H9 (cell line): ENCODE data around the gene CCDC27. TPM values are rescaled to one million over a fixed set of nuclear protein-coding genes. Genes with fewer than 3 reads are reported as not detected.

Experiments used
- DNase-seq: peaks from one replicate; pipeline ENCODE4 v3.0.0-alpha.2; 2017
- H2AFZ ChIP-seq: one replicate; pipeline ENCODE4 v1.6.1; 2013; ENCODE audit warnings: mild to moderate bottlenecking, low read length, control low read depth, moderate library complexity
- H2AK5ac ChIP-seq: 2 replicates; pipeline ENCODE4 v1.6.1; 2013; ENCODE audit warnings: low read length, control low read depth, mixed read lengths; ENCODE audit not compliant: insufficient read length
- H2BK120ac ChIP-seq: one replicate; pipeline ENCODE4 v1.6.1; 2013; ENCODE audit warnings: low read depth, mild to moderate bottlenecking, low read length, control low read depth, inconsistent platforms; ENCODE audit not compliant: poor library complexity, severe bottlenecking
- H2BK12ac ChIP-seq: 2 replicates; pipeline ENCODE4 v1.6.1; 2013; ENCODE audit warnings: low read length, control low read depth, mixed read lengths, low read depth; ENCODE audit not compliant: insufficient read length
- H2BK15ac ChIP-seq: 2 replicates; pipeline ENCODE4 v1.6.1; 2013; ENCODE audit warnings: low read depth, low read length, control low read depth
- H2BK20ac ChIP-seq: one replicate; pipeline ENCODE4 v1.6.1; 2013; ENCODE audit warnings: low read depth, mild to moderate bottlenecking, low read length, control low read depth, inconsistent platforms; ENCODE audit not compliant: poor library complexity, severe bottlenecking
- H2BK5ac ChIP-seq: 2 replicates; pipeline ENCODE4 v1.6.1; 2013; ENCODE audit warnings: low read length, control low read depth, mixed read lengths; ENCODE audit not compliant: insufficient read length
- H3K14ac ChIP-seq: 2 replicates; pipeline ENCODE4 v1.6.1; 2013; ENCODE audit warnings: low read length, control low read depth; ENCODE audit not compliant: insufficient read depth
- H3K18ac ChIP-seq: 2 replicates; pipeline ENCODE4 v1.6.1; 2013; ENCODE audit warnings: low read depth, mild to moderate bottlenecking, mixed read lengths, low read length, control low read depth; ENCODE audit not compliant: insufficient read length
- H3K23ac ChIP-seq: 2 replicates; pipeline ENCODE4 v1.6.1; 2013; ENCODE audit warnings: low read length, control low read depth, mixed read lengths, low read depth; ENCODE audit not compliant: insufficient read length
- H3K23me2 ChIP-seq: 2 replicates; pipeline ENCODE4 v1.6.1; 2013; ENCODE audit warnings: low read depth, mild to moderate bottlenecking, mixed read lengths, low read length, control low read depth; ENCODE audit not compliant: insufficient read length, poor library complexity, severe bottlenecking
- H3K27ac ChIP-seq: 2 replicates; pipeline ENCODE4 v1.5.1; 2013; ENCODE audit warnings: low read length, control low read depth, mixed read lengths, low read depth; ENCODE audit not compliant: insufficient read length
- H3K27me3 ChIP-seq: 2 replicates; pipeline ENCODE4 v1.6.1; 2013; ENCODE audit warnings: low read length, control low read depth, inconsistent platforms; ENCODE audit not compliant: insufficient read depth
- H3K4ac ChIP-seq: 2 replicates; pipeline ENCODE4 v1.6.1; 2013; ENCODE audit warnings: low read depth, mild to moderate bottlenecking, control low read depth, inconsistent platforms, low read length, moderate library complexity
- H3K4me1 ChIP-seq: 2 replicates; pipeline ENCODE4 v1.6.1; 2013; ENCODE audit warnings: low read length, control low read depth, inconsistent platforms; ENCODE audit not compliant: insufficient read depth
- H3K4me2 ChIP-seq: 2 replicates; pipeline ENCODE4 v1.6.1; 2013; ENCODE audit warnings: low read length, control low read depth, mixed read lengths; ENCODE audit not compliant: insufficient read length, insufficient read depth
- H3K56ac ChIP-seq: 2 replicates; pipeline ENCODE4 v1.6.1; 2013; ENCODE audit warnings: low read depth, mild to moderate bottlenecking, mixed read lengths, low read length, control low read depth; ENCODE audit not compliant: insufficient read length
- H3K79me1 ChIP-seq: 2 replicates; pipeline ENCODE4 v1.6.1; 2013; ENCODE audit warnings: low read depth, mild to moderate bottlenecking, moderate library complexity, low read length, control low read depth, inconsistent platforms; ENCODE audit not compliant: insufficient read depth, poor library complexity, severe bottlenecking
- H3K79me2 ChIP-seq: 2 replicates; pipeline ENCODE4 v1.6.1; 2013; ENCODE audit warnings: low read length, control low read depth, inconsistent platforms; ENCODE audit not compliant: insufficient read depth
- H3K9ac ChIP-seq: 2 replicates; pipeline ENCODE4 v1.6.1; 2013; ENCODE audit warnings: low read length, control low read depth, mixed read lengths; ENCODE audit not compliant: insufficient read length; ENCODE audit errors: extremely low read depth
- H3K9me3 ChIP-seq: one replicate; pipeline ENCODE4 v1.6.1; 2013; ENCODE audit warnings: low read depth, low read length, inconsistent platforms; ENCODE audit not compliant: control insufficient read depth
- H3T11ph ChIP-seq: one replicate; pipeline ENCODE4 v1.6.1; 2013; ENCODE audit warnings: mild to moderate bottlenecking, low read length, control low read depth, inconsistent platforms
- H4K20me1 ChIP-seq: one replicate; pipeline ENCODE4 v1.6.1; 2013; ENCODE audit not compliant: control insufficient read depth, insufficient read length, insufficient read depth
- H4K5ac ChIP-seq: 2 replicates; pipeline ENCODE4 v1.6.1; 2013; ENCODE audit warnings: low read depth, mild to moderate bottlenecking, mixed read lengths, low read length, control low read depth; ENCODE audit not compliant: insufficient read length
- H4K8ac ChIP-seq: replicated peaks from 2 replicates; pipeline ENCODE4 v1.6.1; 2013; ENCODE audit warnings: low read length, control low read depth, mixed read lengths, low read depth; ENCODE audit not compliant: insufficient read length
- H4K91ac ChIP-seq: 2 replicates; pipeline ENCODE4 v1.6.1; 2013; ENCODE audit warnings: low read depth, mild to moderate bottlenecking, moderate library complexity, mixed read lengths, low read length, control low read depth; ENCODE audit not compliant: insufficient read length
- H3K27ac Mint-ChIP-seq, 3 experiments: 2 replicates in 2 of 3; 3 replicates in 1 of 3; pipeline ENCODE4 v1.8.0; 2020 to 2021; ENCODE audit warnings: mixed read lengths in 3 of 3, mild to moderate bottlenecking in 1 of 3, moderate library complexity in 1 of 3
- H3K27me3 Mint-ChIP-seq: 2 replicates; pipeline ENCODE4 v1.8.0; 2021; ENCODE audit warnings: low read depth, mild to moderate bottlenecking, moderate library complexity, mixed read lengths
- H3K36me3 Mint-ChIP-seq, 3 experiments: 2 replicates in 2 of 3; 3 replicates in 1 of 3; pipeline ENCODE4 v1.8.0; 2020 to 2021; ENCODE audit warnings: low read depth in 3 of 3, mixed read lengths in 3 of 3; ENCODE audit not compliant: insufficient read depth in 1 of 3
- H3K4me1 Mint-ChIP-seq, 2 experiments: 2 replicates each; pipeline ENCODE4 v1.8.0; 2020; ENCODE audit warnings: mixed read lengths in 2 of 2
- H3K4me3 Mint-ChIP-seq, 2 experiments: 2 replicates in 1 of 2; 3 replicates in 1 of 2; pipeline ENCODE4 v1.8.0; 2020 to 2021; ENCODE audit warnings: mild to moderate bottlenecking in 2 of 2, mixed read lengths in 2 of 2, moderate library complexity in 1 of 2
- H3K9me3 Mint-ChIP-seq, 2 experiments: 2 replicates in 1 of 2; 3 replicates in 1 of 2; pipeline ENCODE4 v1.8.0; 2020; ENCODE audit warnings: mild to moderate bottlenecking in 2 of 2, mixed read lengths in 2 of 2, moderate library complexity in 1 of 2
- WGBS: extraction: QIAGEN DNeasy Blood & Tissue Kit; methylation state at CpG from one replicate; pipeline ENCODE4 v1.1.7; 2013; ENCODE audit warnings: missing lambda C conversion rate, low lambda C conversion rate, mixed read lengths; ENCODE audit not compliant: insufficient read length; ENCODE audit errors: extremely low coverage; 5-methylcytosine and 5-hydroxymethylcytosine counted together
- total RNA-seq: library from RNA; stranded (reverse); gene quantifications from 2 replicates; pipeline ENCODE4 v1.2.1, GENCODE V29; 2021
- TF ChIP-seq, protein P1 (sequence below): fragments of 200-600 bp; sonication (generic); conservative IDR thresholded peaks from 3 replicates; pipeline ENCODE4 v1.8.0; 2021; ENCODE audit warnings: antibody characterized with exemption, mild to moderate bottlenecking

The CCDC27 gene
- total RNA-seq, 1 experiment from 2014 or later = not detected

- Histone ChIP-seq H3K56ac (no peak overlapping the region), H3K4me1 (peaks cover 5% of the 10 kb centered on the region; the same call in 1 of the 2 replicates), H3K27me3 (no peaks in the 10 kb centered on the region), H3K23ac (no peak overlapping the region), H2AK5ac (no peak overlapping the region), H4K5ac (no peak overlapping the region), H4K20me1 (peaks cover 5% of the 10 kb centered on the region), H2BK15ac (no peak overlapping the region), H2BK20ac (no peak overlapping the region), H3K14ac (no peak overlapping the region), H2AFZ (no peak overlapping the region), H3K23me2 (peaks cover 11% of the 10 kb centered on the region), H3K79me2 (peaks cover 2% of the 10 kb centered on the region; the same call in 1 of the 2 replicates), H3K4ac (no peak overlapping the region), H2BK120ac (no peak overlapping the region), H3K27ac (no peak overlapping the region), H4K91ac (no peak overlapping the region), H3K9me3 (no peaks in the 10 kb centered on the region), H4K8ac (no peak overlapping the region), H3K9ac (no peak overlapping the region), H2BK12ac (no peak overlapping the region), H3T11ph (no peak overlapping the region), H3K79me1 (no peaks in the 10 kb centered on the region), H2BK5ac (no peak overlapping the region), H3K4me2 (no peak overlapping the region), H3K18ac (no peak overlapping the region)
- H3K4me1 Mint-ChIP-seq = peaks cover 18 to 19% of the 10 kb centered on the region in 2 experiments
- H3K27ac Mint-ChIP-seq = no peak overlapping the region
- H3K27me3 Mint-ChIP-seq = no peaks in the 10 kb centered on the region; the same call in 1 of the 2 replicates
- no peaks in the 10 kb centered on the region for H3K9me3 Mint-ChIP-seq
- WGBS = no CpG with 5 or more reads among the region's 24 CpGs
- DNase-seq = no peak
- H3K4me3 Mint-ChIP-seq = no peak overlapping the region
- TF ChIP-seq, protein P1, sequence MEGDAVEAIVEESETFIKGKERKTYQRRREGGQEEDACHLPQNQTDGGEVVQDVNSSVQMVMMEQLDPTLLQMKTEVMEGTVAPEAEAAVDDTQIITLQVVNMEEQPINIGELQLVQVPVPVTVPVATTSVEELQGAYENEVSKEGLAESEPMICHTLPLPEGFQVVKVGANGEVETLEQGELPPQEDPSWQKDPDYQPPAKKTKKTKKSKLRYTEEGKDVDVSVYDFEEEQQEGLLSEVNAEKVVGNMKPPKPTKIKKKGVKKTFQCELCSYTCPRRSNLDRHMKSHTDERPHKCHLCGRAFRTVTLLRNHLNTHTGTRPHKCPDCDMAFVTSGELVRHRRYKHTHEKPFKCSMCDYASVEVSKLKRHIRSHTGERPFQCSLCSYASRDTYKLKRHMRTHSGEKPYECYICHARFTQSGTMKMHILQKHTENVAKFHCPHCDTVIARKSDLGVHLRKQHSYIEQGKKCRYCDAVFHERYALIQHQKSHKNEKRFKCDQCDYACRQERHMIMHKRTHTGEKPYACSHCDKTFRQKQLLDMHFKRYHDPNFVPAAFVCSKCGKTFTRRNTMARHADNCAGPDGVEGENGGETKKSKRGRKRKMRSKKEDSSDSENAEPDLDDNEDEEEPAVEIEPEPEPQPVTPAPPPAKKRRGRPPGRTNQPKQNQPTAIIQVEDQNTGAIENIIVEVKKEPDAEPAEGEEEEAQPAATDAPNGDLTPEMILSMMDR = no peak
- peaks cover 24 to 43% (median 38%) of the 10 kb centered on the region in 3 experiments; a peak in 6 of 7 replicates for H3K36me3 Mint-ChIP-seq
Measured at GRCh38 chr1:3742439-3743298, 9.6 kb upstream of the CCDC27 start.
